Activated CD4-positive, alpha-beta T cell treated with anti-CD3 and anti-CD28 coated beads, Interleukin-2, amount 50 U/mL, for 48 hours (primary cell): ENCODE results near the gene DSP.

Experiments
- DNase-seq, 2 experiments: peaks; one replicate each; pipeline ENCODE4 v3.0.0-alpha.2; 2020

Gene DSP

GRCh38 chr6:7594579-7595125 is 53.2 kb downstream of the DSP start:
- DNase-seq = no peak

GRCh38 chr6:7604003-7604402 is 62.5 kb downstream of the DSP start:
- no peak for DNase-seq

GRCh38 chr6:7604506-7604905 is 63.0 kb downstream of the DSP start:
- no peak for DNase-seq

- peak; percentile 9 to 32 for DNase-seq
Observed at GRCh38 chr6:7615611-7616383, 74.3 kb downstream of the DSP start.

GRCh38 chr6:7617801-7618764 is 76.6 kb downstream of the DSP start:
- peak; percentile 10 to 18 for DNase-seq

- DNase-seq = no peak
Observed at GRCh38 chr6:7621761-7622160, 80.3 kb downstream of the DSP start.

- no peak for DNase-seq
Observed at GRCh38 chr6:7624796-7625710, 83.6 kb downstream of the DSP start.

- no peak for DNase-seq
Observed at GRCh38 chr6:7628479-7628878, 87.0 kb downstream of the DSP start.

- DNase-seq = no peak
Observed at GRCh38 chr6:7628909-7629308, 87.4 kb downstream of the DSP start.

GRCh38 chr6:7629321-7629720 is 87.8 kb downstream of the DSP start:
- DNase-seq = no peak

GRCh38 chr6:7630792-7631191 is 89.3 kb downstream of the DSP start:
- no peak for DNase-seq

- DNase-seq = no peak
Observed at GRCh38 chr6:7631466-7631865, 90.0 kb downstream of the DSP start.

GRCh38 chr6:7632501-7633290 is 91.2 kb downstream of the DSP start:
- no peak for DNase-seq

- no peak for DNase-seq
Observed at GRCh38 chr6:7633361-7633760, 91.9 kb downstream of the DSP start.

- no peak for DNase-seq
Observed at GRCh38 chr6:7636151-7636550, 94.7 kb downstream of the DSP start.
